Subcutaneous adipose tissue (tissue), 4 donors: ENCODE measurements around the gene ASB7. TPM values are rescaled to one million over a fixed set of nuclear protein-coding genes. Genes with fewer than 3 reads are reported as not detected.

Experiments
- CTCF ChIP-seq: fragments of 450-650 bp; IDR thresholded peaks from one replicate; pipeline ENCODE4 v1.5.1; 2016; ENCODE audit warnings: low read depth, mild to moderate bottlenecking, control low read depth, antibody characterized with exemption, moderate library complexity
- total RNA-seq, 4 donors: library from RNA; depleted of rRNA; stranded (reverse); fragments of >200 nt; gene quantifications; one replicate each; pipeline ENCODE4 v1.1.0, GENCODE V29; 2016

ASB7 gene
- total RNA-seq, 4 donors from 2014 or later, result 9.7 to 14.5 (median 11.7) TPM

GRCh38 chr15:100580414-100580813 is 22.0 kb upstream of the ASB7 start:
- no peak for TF ChIP-seq CTCF

- no peak for TF ChIP-seq CTCF
Observed at GRCh38 chr15:100588638-100589242, 13.6 kb upstream of the ASB7 start.

- no peak for TF ChIP-seq CTCF
Observed at GRCh38 chr15:100591835-100592234, 10.6 kb upstream of the ASB7 start.

- TF ChIP-seq CTCF, result no peak
Observed at GRCh38 chr15:100592898-100593297, 9.5 kb upstream of the ASB7 start.

- no peak for TF ChIP-seq CTCF
Observed at GRCh38 chr15:100593431-100593830, 9.0 kb upstream of the ASB7 start.

- no peak for TF ChIP-seq CTCF
Observed at GRCh38 chr15:100595964-100596363, 6.4 kb upstream of the ASB7 start.

GRCh38 chr15:100596792-100597191 is 5.6 kb upstream of the ASB7 start:
- TF ChIP-seq CTCF, result no peak
